IMR-90 (cell line): Measurements from ENCODE around the gene PRELID3B. TPM values are rescaled to one million over a fixed set of nuclear protein-coding genes. Genes with fewer than 3 reads are reported as not detected.

Experiments used
- ATAC-seq: fragments of 200-7000 bp; cut with Tn5 transposase; 2 replicates; pipeline ENCODE4 v1.9.1; 2020; ENCODE audit warnings: low read depth, mild to moderate bottlenecking, moderate library complexity
- BruUV-seq: library from RNA; stranded (reverse); fragments of 400-500 nt; replicated peaks from 2 replicates; lab custom pipeline; 2021; lab: Mats Ljungman, UMichigan
- CTCF ChIA-PET: fragments of 300-600 bp; formaldehyde crosslinking; extraction: SDS; loops from one replicate; lab custom pipeline; 2021; ENCODE audit warnings: antibody characterized with exemption; lab: Yijun Ruan, JAX
- POLR2A ChIA-PET: fragments of 300-600 bp; sonication (Branson Sonifier 250); formaldehyde crosslinking; loops from one replicate; lab custom pipeline; 2022; ENCODE audit warnings: antibody characterized with exemption; ENCODE audit not compliant: unreplicated experiment; lab: Charles Lee
- DNase-seq: peaks from one replicate; pipeline ENCODE4 v3.0.0; 2013
- H2AFZ ChIP-seq: replicated peaks from 2 replicates; pipeline ENCODE3; 2013; ENCODE audit warnings: low read length, mild to moderate bottlenecking; ENCODE audit not compliant: poor library complexity
- H2AK5ac ChIP-seq: 2 replicates; pipeline ENCODE4 v1.6.1; 2013; ENCODE audit warnings: low read depth, low read length, inconsistent platforms
- H2AK9ac ChIP-seq: replicated peaks from 2 replicates; pipeline ENCODE3; 2013; ENCODE audit warnings: mild to moderate bottlenecking, low read depth, low read length, moderate library complexity; ENCODE audit not compliant: poor library complexity
- H2BK120ac ChIP-seq: 2 replicates; pipeline ENCODE4 v1.6.1; 2013; ENCODE audit warnings: low read depth, low read length, inconsistent platforms
- H2BK15ac ChIP-seq: 3 replicates; pipeline ENCODE4 v1.6.1; 2013; ENCODE audit warnings: low read depth, low read length, inconsistent platforms
- H2BK20ac ChIP-seq: 2 replicates; pipeline ENCODE4 v1.6.1; 2013; ENCODE audit warnings: low read depth, mild to moderate bottlenecking, inconsistent platforms, low read length, moderate library complexity
- H2BK5ac ChIP-seq: 2 replicates; pipeline ENCODE4 v1.6.1; 2013; ENCODE audit warnings: mild to moderate bottlenecking, low read depth, low read length, inconsistent platforms; ENCODE audit not compliant: poor library complexity, severe bottlenecking
- H3K14ac ChIP-seq: replicated peaks from 2 replicates; pipeline ENCODE4 v1.6.1; 2013; ENCODE audit warnings: low read depth, low read length, inconsistent platforms
- H3K18ac ChIP-seq: 2 replicates; pipeline ENCODE4 v1.6.1; 2013; ENCODE audit warnings: low read depth, low read length, control low read depth
- H3K23ac ChIP-seq: 2 replicates; pipeline ENCODE4 v1.6.1; 2013; ENCODE audit warnings: low read depth, low read length, inconsistent platforms
- H3K27ac ChIP-seq: 2 replicates; pipeline ENCODE4 v1.5.1; 2013; ENCODE audit warnings: mild to moderate bottlenecking, control low read depth, low read length; ENCODE audit not compliant: insufficient read depth
- H3K27me3 ChIP-seq: 2 replicates; pipeline ENCODE4 v1.6.1; 2013; ENCODE audit warnings: low read length; ENCODE audit not compliant: control insufficient read depth, insufficient read depth
- H3K36me3 ChIP-seq: 2 replicates; pipeline ENCODE4 v1.6.1; 2013; ENCODE audit warnings: low read length, mixed read lengths; ENCODE audit not compliant: control insufficient read depth, insufficient read depth
- H3K4ac ChIP-seq: 2 replicates; pipeline ENCODE4 v1.6.1; 2013; ENCODE audit warnings: low read depth, low read length, inconsistent platforms
- H3K4me1 ChIP-seq: 2 replicates; pipeline ENCODE4 v1.6.1; 2013; ENCODE audit warnings: low read length, mixed read lengths; ENCODE audit not compliant: control insufficient read depth, insufficient read depth
- H3K4me2 ChIP-seq: 2 replicates; pipeline ENCODE4 v1.6.1; 2013; ENCODE audit warnings: low read depth, mild to moderate bottlenecking, control low read depth, low read length, moderate library complexity
- H3K4me3 ChIP-seq: 2 replicates; pipeline ENCODE4 v1.5.1; 2013; ENCODE audit warnings: low read depth, mild to moderate bottlenecking, control low read depth, low read length, moderate library complexity; ENCODE audit not compliant: insufficient read depth
- H3K56ac ChIP-seq: 2 replicates; pipeline ENCODE4 v1.6.1; 2013; ENCODE audit warnings: low read length, inconsistent platforms; ENCODE audit not compliant: insufficient read depth; ENCODE audit errors: extremely low read depth
- H3K79me1 ChIP-seq, 2 experiments: 2 replicates each; pipeline ENCODE4 v1.6.1; 2013; ENCODE audit warnings: low read length in 2 of 2, inconsistent platforms in 1 of 2, low read depth in 1 of 2
- H3K9ac ChIP-seq: 2 replicates; pipeline ENCODE4 v1.6.1; 2013; ENCODE audit warnings: low read depth, low read length, control low read depth
- H3K9me1 ChIP-seq: 2 replicates; pipeline ENCODE4 v1.6.1; 2013; ENCODE audit warnings: low read length, inconsistent platforms; ENCODE audit not compliant: insufficient read depth
- H3K9me3 ChIP-seq: 2 replicates; pipeline ENCODE4 v1.6.1; 2013; ENCODE audit warnings: low read length; ENCODE audit not compliant: control insufficient read depth, insufficient read depth
- H4K20me1 ChIP-seq: 2 replicates; pipeline ENCODE4 v1.6.1; 2013; ENCODE audit warnings: low read length, inconsistent platforms; ENCODE audit not compliant: insufficient read depth
- H4K5ac ChIP-seq: 2 replicates; pipeline ENCODE4 v1.6.1; 2013; ENCODE audit warnings: mild to moderate bottlenecking, low read depth, low read length, control low read depth
- H4K8ac ChIP-seq, 2 experiments: 2 replicates each; pipeline ENCODE4 v1.6.1; 2013; ENCODE audit warnings: low read depth in 2 of 2, low read length in 2 of 2, control low read depth in 1 of 2, inconsistent platforms in 1 of 2
- H4K91ac ChIP-seq: 2 replicates; pipeline ENCODE4 v1.6.1; 2013; ENCODE audit warnings: low read depth, low read length, inconsistent platforms; ENCODE audit not compliant: insufficient read depth
- FOS ChIP-seq: fragments of 150-350 bp; IDR thresholded peaks from 2 replicates; pipeline ENCODE4 v1.6.1; 2016; ENCODE audit warnings: low read depth, low read length
- MAFK ChIP-seq: IDR thresholded peaks from 2 replicates; pipeline ENCODE4 v1.6.1; 2012; ENCODE audit warnings: low read depth, low read length, improper control_type of control experiment
- MAZ ChIP-seq: IDR thresholded peaks from 2 replicates; pipeline ENCODE4 v1.6.1; 2012; ENCODE audit warnings: low read depth, mild to moderate bottlenecking, low read length, improper control_type of control experiment, moderate library complexity, borderline replicate concordance
- RAD21 ChIP-seq: IDR thresholded peaks from 2 replicates; pipeline ENCODE4 v1.6.1; 2012; ENCODE audit warnings: low read length, improper control_type of control experiment
- RFX5 ChIP-seq: IDR thresholded peaks from 2 replicates; pipeline ENCODE4 v1.8.0; 2012; ENCODE audit warnings: low read depth, mild to moderate bottlenecking, low read length, moderate library complexity
- WGBS, 2 experiments: methylation state at CpG; one replicate each; pipeline versions ENCODE4 v1.1.5 to v1.1.7; 2013; ENCODE audit warnings: missing lambda C conversion rate in 2 of 2; ENCODE audit not compliant: insufficient read length in 1 of 2; ENCODE audit errors: extremely low coverage in 2 of 2; 5-methylcytosine and 5-hydroxymethylcytosine counted together
- dilution Hi-C: fragments of 300-500 bp; cut with HindIII; formaldehyde crosslinking; loops from one replicate; pipeline ENCODE4 v1.14.3; 2018; ENCODE audit warnings: low sequenced_read_pairs; ENCODE audit not compliant: unreplicated experiment
- in situ Hi-C: fragments of 300-500 bp; cut with MboI; formaldehyde crosslinking; loops from 3 replicates; pipeline ENCODE4 v1.14.3; 2019; ENCODE audit warnings: low sequenced_read_pairs, inconsistent platforms, mixed read lengths
- intact Hi-C: fragments of 100-400 bp; cut with micrococcal nuclease; formaldehyde crosslinking; loops from 2 replicates; pipeline ENCODE4 v1.10.0; 2022
- polyA plus RNA-seq, 3 experiments: library from polyadenylated mRNA; depleted of rRNA; stranded (reverse); fragments of >200 nt; gene quantifications; 2 replicates each; pipeline ENCODE4 v1.2.3, GENCODE V29; 2012; ENCODE audit warnings: low replicate concordance in 1 of 3
- total RNA-seq: library from RNA; depleted of rRNA; stranded (reverse); fragments of >200 nt; gene quantifications from 2 replicates; pipeline ENCODE4 v1.2.3, GENCODE V29; 2012

PRELID3B gene
- total and polyA plus RNA-seq, 2 of the 4 experiments (the other 2 are of a cell fraction): 24.8 to 41.9 TPM

GRCh38 chr20:59037386-59037785 is 5.2 kb downstream of the PRELID3B start:
- peaks cover 21% of the 10 kb centered on the region for H3K36me3 ChIP-seq
- H4K91ac ChIP-seq: no peak overlapping the region
- H3K27ac ChIP-seq: no peak overlapping the region
- no peak for DNase-seq
- H3K23ac ChIP-seq: no peak overlapping the region
- H3K79me1 ChIP-seq: peaks cover 36 to 54% of the 10 kb centered on the region in 2 experiments
- peaks cover 4% of the 10 kb centered on the region for H3K4me1 ChIP-seq
- H2BK20ac ChIP-seq: no peak overlapping the region
- WGBS, 2 experiments: 98% methylated on average over 8 of the region's 12 CpGs; no CpG with 5 or more reads in 1 of the 2 experiments
- H3K9me3 ChIP-seq: no peaks in the 10 kb centered on the region
- no peak overlapping the region for H3K4me2 ChIP-seq
- no peak overlapping the region for H2BK5ac ChIP-seq
- no peak overlapping the region for H3K9ac ChIP-seq
- H3K56ac ChIP-seq: no peak overlapping the region
- H3K27me3 ChIP-seq: no peaks in the 10 kb centered on the region
- in situ Hi-C loops: loop anchor here (25.0 kb wide), 3 partner anchors 800 to 1650 kb away; partner anchors contain the start of genes ANKRD60 and RBM38
- BruUV-seq: no TSS peak
- H2AK9ac ChIP-seq: no peak overlapping the region
- ATAC-seq: no peak
- H3K18ac ChIP-seq: no peak overlapping the region
- H4K5ac ChIP-seq: no peak overlapping the region
- no peak overlapping the region for H3K4me3 ChIP-seq
- peaks cover 12% of the 10 kb centered on the region; the same call in 1 of the 2 replicates for H4K20me1 ChIP-seq
- H4K8ac ChIP-seq: no peak overlapping the region
- H3K9me1 ChIP-seq: peaks cover 6% of the 10 kb centered on the region; the same call in 1 of the 2 replicates
- H2AFZ ChIP-seq: no peak overlapping the region
- H3K14ac ChIP-seq: no peak overlapping the region
- ChIA-PET CTCF (no interaction called here), POLR2A (no interaction called here)
- H2BK120ac ChIP-seq: no peak overlapping the region
- no peak overlapping the region for H2BK15ac ChIP-seq
- dilution Hi-C loops: no loop called here
- no peak for TF ChIP-seq MAFK
- TF ChIP-seq MAZ: no peak
- no peak for TF ChIP-seq RFX5
- no peak for TF ChIP-seq RAD21
- TF ChIP-seq FOS: no peak
- intact Hi-C loops: no loop called here
- no peak overlapping the region for H3K4ac ChIP-seq
- H2AK5ac ChIP-seq: no peak overlapping the region
